GM12864 (cell line): ENCODE data around the gene OR6A2.

ENCODE experiments used
- DNase-seq: peaks from one replicate; pipeline ENCODE4 v3.0.0-alpha.2; 2011; ENCODE audit warnings: low read depth
- H3K4me3 ChIP-seq: 2 replicates; pipeline ENCODE4 v1.5.1; 2011; ENCODE audit warnings: mild to moderate bottlenecking, low read depth, low read length, control low read depth
- CTCF ChIP-seq: IDR thresholded peaks from 2 replicates; pipeline ENCODE4 v1.5.1; 2011; ENCODE audit warnings: low read depth, mild to moderate bottlenecking, moderate library complexity, low read length, control low read depth, inconsistent platforms; ENCODE audit errors: missing control alignments

OR6A2 gene

GRCh38 chr11:6828103-6828502, 28.6 kb upstream of the OR6A2 start:
- no peak for DNase-seq
- no peak for TF ChIP-seq CTCF
- H3K4me3 ChIP-seq = no peak overlapping the region

GRCh38 chr11:6825231-6825744, 25.8 kb upstream of the OR6A2 start:
- TF ChIP-seq CTCF = no peak
- no peak for DNase-seq
- no peak overlapping the region for H3K4me3 ChIP-seq

GRCh38 chr11:6824136-6824823, 24.8 kb upstream of the OR6A2 start:
- H3K4me3 ChIP-seq = no peak overlapping the region
- no peak for TF ChIP-seq CTCF
- DNase-seq = no peak

GRCh38 chr11:6818967-6819366, 19.5 kb upstream of the OR6A2 start:
- no peak for TF ChIP-seq CTCF
- no peak overlapping the region for H3K4me3 ChIP-seq
- no peak for DNase-seq

- no peak for DNase-seq
- no peak overlapping the region for H3K4me3 ChIP-seq
- TF ChIP-seq CTCF = no peak
Observed at GRCh38 chr11:6817694-6818093, 18.2 kb upstream of the OR6A2 start.

GRCh38 chr11:6813656-6814055, 14.2 kb upstream of the OR6A2 start:
- no peak for DNase-seq
- no peak for TF ChIP-seq CTCF
- no peak overlapping the region for H3K4me3 ChIP-seq
